MM.1S (cell line): ENCODE measurements around the gene SNF8.

Experiments used
- DNase-seq: peaks from one replicate; pipeline ENCODE4 v3.0.0-alpha.2; 2015
- H2AFZ ChIP-seq: fragments of 300-600 bp; sonication (generic); 2 replicates; pipeline ENCODE4 v1.6.0; 2016; ENCODE audit warnings: antibody characterized with exemption, low read length
- H3F3A ChIP-seq: fragments of 300-600 bp; sonication (generic); 2 replicates; pipeline ENCODE4 v1.6.1; 2016; ENCODE audit warnings: mild to moderate bottlenecking, antibody characterized with exemption, low read length, moderate library complexity, mixed read lengths; ENCODE audit not compliant: insufficient read depth
- H3K27ac ChIP-seq: fragments of 300-600 bp; sonication (generic); 2 replicates; pipeline ENCODE4 v1.5.1; 2016; ENCODE audit warnings: mild to moderate bottlenecking, low read length
- H3K27me3 ChIP-seq: fragments of 300-600 bp; sonication (generic); replicated peaks from 2 replicates; pipeline ENCODE4 v1.6.0; 2016; ENCODE audit warnings: low read length; ENCODE audit not compliant: insufficient read depth
- H3K36me3 ChIP-seq: fragments of 300-600 bp; sonication (generic); replicated peaks from 2 replicates; pipeline ENCODE4 v1.6.1; 2016; ENCODE audit warnings: mild to moderate bottlenecking, low read length, mixed read lengths; ENCODE audit not compliant: insufficient read depth
- H3K4me1 ChIP-seq: fragments of 300-600 bp; sonication (generic); 2 replicates; pipeline ENCODE4 v1.6.1; 2016; ENCODE audit warnings: low read length, mixed read lengths
- H3K4me2 ChIP-seq: fragments of 300-600 bp; sonication (generic); 2 replicates; pipeline ENCODE4 v1.6.0; 2016; ENCODE audit warnings: low read depth, low read length
- H3K4me3 ChIP-seq: fragments of 300-600 bp; sonication (generic); 2 replicates; pipeline ENCODE4 v1.5.1; 2016; ENCODE audit warnings: low read length, mixed read lengths
- H3K79me2 ChIP-seq: fragments of 300-600 bp; sonication (generic); 2 replicates; pipeline ENCODE4 v1.6.1; 2016; ENCODE audit warnings: mixed run types, low read length, mixed read lengths
- H3K9ac ChIP-seq: fragments of 300-600 bp; sonication (generic); 2 replicates; pipeline ENCODE4 v1.6.1; 2016; ENCODE audit warnings: low read length, mixed read lengths
- H3K9me2 ChIP-seq: fragments of 300-600 bp; sonication (generic); replicated peaks from 2 replicates; pipeline ENCODE4 v1.6.1; 2016; ENCODE audit warnings: mild to moderate bottlenecking, low read length, mixed read lengths; ENCODE audit not compliant: insufficient read depth
- H3K9me3 ChIP-seq: fragments of 300-600 bp; sonication (generic); replicated peaks from 2 replicates; pipeline ENCODE4 v1.6.1; 2016; ENCODE audit warnings: mild to moderate bottlenecking, low read length, mixed read lengths; ENCODE audit not compliant: insufficient read depth
- H4K20me1 ChIP-seq: fragments of 300-600 bp; sonication (generic); 2 replicates; pipeline ENCODE4 v1.6.1; 2016; ENCODE audit warnings: mild to moderate bottlenecking, low read length, moderate library complexity, mixed read lengths; ENCODE audit not compliant: insufficient read depth
- EZH2 ChIP-seq: fragments of 300-600 bp; sonication (generic); optimal IDR thresholded peaks from 2 replicates; pipeline ENCODE3; 2017; ENCODE audit warnings: low read depth, mild to moderate bottlenecking, antibody characterized with exemption, low read length, mixed read lengths
- EZH2phosphoT487 ChIP-seq: fragments of 300-600 bp; sonication (generic); IDR thresholded peaks from 2 replicates; pipeline ENCODE4 v1.6.1; 2018; ENCODE audit warnings: antibody characterized with exemption, low read length
- TF ChIP-seq, protein P1 (sequence below): fragments of 300-600 bp; sonication (generic); IDR thresholded peaks from 2 replicates; pipeline ENCODE4 v1.5.1; 2016; ENCODE audit warnings: antibody characterized with exemption, low read length, mixed read lengths

The SNF8 gene

DNA sequence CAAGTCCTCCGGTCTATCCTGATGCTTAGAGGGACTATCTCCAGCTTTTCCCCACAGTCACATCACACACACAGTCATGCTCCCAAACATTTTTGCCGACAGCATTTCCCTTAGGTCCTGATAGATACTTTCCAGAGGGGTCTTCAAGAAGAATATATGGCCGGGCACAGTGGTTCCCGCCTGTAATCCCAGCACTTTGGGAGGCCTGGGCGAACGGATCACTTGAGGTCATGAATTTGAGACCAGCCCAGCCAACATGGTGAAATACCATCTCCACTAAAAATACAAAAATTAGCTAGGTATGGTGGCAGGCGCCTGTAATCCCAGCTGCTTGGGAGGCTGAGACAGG is 28.1 kb upstream of the SNF8 start:
- DNase-seq = no peak
- Histone ChIP-seq H3K9ac (no peak overlapping the region), H3K4me3 (no peak overlapping the region), H3K4me1 (no peaks in the 10 kb centered on the region), H4K20me1 (no peaks in the 10 kb centered on the region), H3K9me2 (no peaks in the 10 kb centered on the region), H3K27ac (no peak overlapping the region), H3K9me3 (no peaks in the 10 kb centered on the region), H2AFZ (no peak overlapping the region), H3F3A (no peaks in the 10 kb centered on the region), H3K79me2 (no peaks in the 10 kb centered on the region), H3K4me2 (no peak overlapping the region), H3K27me3 (peaks cover 78% of the 10 kb centered on the region), H3K36me3 (no peaks in the 10 kb centered on the region)
- TF ChIP-seq EZH2phosphoT487 (no peak), EZH2 (no peak)
- TF ChIP-seq, protein P1, sequence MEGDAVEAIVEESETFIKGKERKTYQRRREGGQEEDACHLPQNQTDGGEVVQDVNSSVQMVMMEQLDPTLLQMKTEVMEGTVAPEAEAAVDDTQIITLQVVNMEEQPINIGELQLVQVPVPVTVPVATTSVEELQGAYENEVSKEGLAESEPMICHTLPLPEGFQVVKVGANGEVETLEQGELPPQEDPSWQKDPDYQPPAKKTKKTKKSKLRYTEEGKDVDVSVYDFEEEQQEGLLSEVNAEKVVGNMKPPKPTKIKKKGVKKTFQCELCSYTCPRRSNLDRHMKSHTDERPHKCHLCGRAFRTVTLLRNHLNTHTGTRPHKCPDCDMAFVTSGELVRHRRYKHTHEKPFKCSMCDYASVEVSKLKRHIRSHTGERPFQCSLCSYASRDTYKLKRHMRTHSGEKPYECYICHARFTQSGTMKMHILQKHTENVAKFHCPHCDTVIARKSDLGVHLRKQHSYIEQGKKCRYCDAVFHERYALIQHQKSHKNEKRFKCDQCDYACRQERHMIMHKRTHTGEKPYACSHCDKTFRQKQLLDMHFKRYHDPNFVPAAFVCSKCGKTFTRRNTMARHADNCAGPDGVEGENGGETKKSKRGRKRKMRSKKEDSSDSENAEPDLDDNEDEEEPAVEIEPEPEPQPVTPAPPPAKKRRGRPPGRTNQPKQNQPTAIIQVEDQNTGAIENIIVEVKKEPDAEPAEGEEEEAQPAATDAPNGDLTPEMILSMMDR = no peak

DNA sequence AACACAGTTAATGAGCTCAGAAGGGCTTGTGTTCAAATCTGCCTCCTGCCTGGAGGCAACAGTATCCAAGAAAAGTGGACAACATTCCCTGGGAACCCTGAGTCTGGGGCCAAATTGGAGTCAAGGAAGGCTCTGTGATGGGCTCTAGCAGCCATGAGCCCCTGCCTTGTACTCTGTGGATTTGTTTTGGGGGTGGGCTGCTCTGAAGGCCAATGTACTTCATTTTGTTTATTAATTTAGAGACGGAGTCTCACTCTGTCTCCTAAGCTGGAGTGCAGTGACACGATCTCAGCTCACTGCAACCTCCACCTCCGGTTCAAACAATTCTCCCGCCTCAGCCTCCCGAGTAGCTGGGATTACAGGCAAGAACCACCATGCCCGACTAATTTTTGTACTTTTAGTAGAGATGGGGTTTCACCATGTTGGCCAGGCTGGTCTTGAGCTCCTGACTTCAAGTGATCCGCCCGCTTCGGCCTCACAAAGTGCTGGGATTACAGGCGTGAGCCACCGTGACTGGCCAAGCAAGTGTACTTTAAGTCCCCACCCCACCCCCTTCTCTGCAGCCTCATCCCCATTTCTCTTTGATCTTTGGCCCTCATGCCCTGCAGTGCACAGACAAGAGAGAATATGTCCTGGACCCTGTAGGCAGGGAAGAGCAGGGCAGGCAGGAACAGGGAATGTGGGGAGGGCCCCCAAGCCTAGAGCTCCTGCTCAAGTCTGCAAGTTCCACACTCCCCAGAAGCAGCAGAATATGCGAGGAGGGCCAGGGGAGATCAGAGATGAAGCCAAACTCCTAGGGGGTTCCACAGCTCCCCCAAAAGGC is 26.4 kb upstream of the SNF8 start:
- no peak overlapping the region for H3K4me2 ChIP-seq
- H3K9me2 ChIP-seq = no peaks in the 10 kb centered on the region
- no peaks in the 10 kb centered on the region for H3F3A ChIP-seq
- no peak for TF ChIP-seq EZH2
- TF ChIP-seq, protein P1 = no peak
- no peak for TF ChIP-seq EZH2phosphoT487
- no peaks in the 10 kb centered on the region for H4K20me1 ChIP-seq
- no peaks in the 10 kb centered on the region for H3K9me3 ChIP-seq
- peaks cover 85% of the 10 kb centered on the region for H3K27me3 ChIP-seq
- no peak overlapping the region for H2AFZ ChIP-seq
- no peak overlapping the region for H3K9ac ChIP-seq
- no peaks in the 10 kb centered on the region for H3K4me1 ChIP-seq
- no peak for DNase-seq
- no peaks in the 10 kb centered on the region for H3K79me2 ChIP-seq
- no peak overlapping the region for H3K4me3 ChIP-seq
- no peak overlapping the region for H3K27ac ChIP-seq
- H3K36me3 ChIP-seq = no peaks in the 10 kb centered on the region

DNA sequence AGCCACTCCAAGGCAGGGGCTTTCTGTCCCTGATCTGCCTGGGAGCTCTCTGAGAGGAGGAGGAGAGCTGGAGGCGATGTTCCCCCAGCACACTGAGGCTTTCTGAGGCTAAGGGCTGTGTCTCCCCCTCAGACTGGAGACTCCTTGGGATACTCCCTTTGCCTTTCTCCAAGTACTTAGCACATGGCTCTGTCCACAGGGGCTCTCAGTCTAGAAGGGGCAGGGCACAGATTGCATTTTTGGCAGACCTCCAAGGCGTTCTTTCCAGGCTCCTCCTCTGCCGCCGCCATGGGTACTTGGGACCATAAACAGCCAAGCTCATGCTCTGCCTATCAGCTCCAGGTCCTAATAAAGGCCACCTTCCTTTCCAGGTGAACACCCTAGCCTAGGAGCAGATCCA is 25.6 kb upstream of the SNF8 start:
- no peak overlapping the region for H2AFZ ChIP-seq
- H3K9me3 ChIP-seq = no peaks in the 10 kb centered on the region
- H3K4me3 ChIP-seq = no peak overlapping the region
- H3F3A ChIP-seq = no peaks in the 10 kb centered on the region
- no peak overlapping the region for H3K9ac ChIP-seq
- no peak overlapping the region for H3K27ac ChIP-seq
- H3K79me2 ChIP-seq = no peaks in the 10 kb centered on the region
- TF ChIP-seq EZH2 (no peak), EZH2phosphoT487 (no peak)
- TF ChIP-seq, protein P1 = no peak
- H3K4me2 ChIP-seq = no peak overlapping the region
- no peaks in the 10 kb centered on the region for H3K4me1 ChIP-seq
- no peaks in the 10 kb centered on the region for H4K20me1 ChIP-seq
- H3K9me2 ChIP-seq = no peaks in the 10 kb centered on the region
- H3K27me3 ChIP-seq = peaks cover 87% of the 10 kb centered on the region
- no peaks in the 10 kb centered on the region for H3K36me3 ChIP-seq
- no peak for DNase-seq
